NCI-H748 (cell line): ENCODE results near the gene GUCY1B1.
"Not testable (repeated sequence)": the region's sequence is repeated elsewhere in the genome, so short reads cannot be mapped to it uniquely, and the experiment has no call there.

Experiments
- DNase-seq: peaks from one replicate; lab custom pipeline; 2025; ENCODE audit not compliant: unreplicated experiment; lab: John Stamatoyannopoulos, UW

GUCY1B1 gene

GRCh38 chr4:155797581-155797980 lies 38.8 kb downstream of the GUCY1B1 start:
- DNase-seq, result not testable (repeated sequence)

GRCh38 chr4:155799116-155799793 lies 40.4 kb downstream of the GUCY1B1 start:
- no peak for DNase-seq

GRCh38 chr4:155799794-155800123 lies 40.9 kb downstream of the GUCY1B1 start:
- no peak for DNase-seq

DNA sequence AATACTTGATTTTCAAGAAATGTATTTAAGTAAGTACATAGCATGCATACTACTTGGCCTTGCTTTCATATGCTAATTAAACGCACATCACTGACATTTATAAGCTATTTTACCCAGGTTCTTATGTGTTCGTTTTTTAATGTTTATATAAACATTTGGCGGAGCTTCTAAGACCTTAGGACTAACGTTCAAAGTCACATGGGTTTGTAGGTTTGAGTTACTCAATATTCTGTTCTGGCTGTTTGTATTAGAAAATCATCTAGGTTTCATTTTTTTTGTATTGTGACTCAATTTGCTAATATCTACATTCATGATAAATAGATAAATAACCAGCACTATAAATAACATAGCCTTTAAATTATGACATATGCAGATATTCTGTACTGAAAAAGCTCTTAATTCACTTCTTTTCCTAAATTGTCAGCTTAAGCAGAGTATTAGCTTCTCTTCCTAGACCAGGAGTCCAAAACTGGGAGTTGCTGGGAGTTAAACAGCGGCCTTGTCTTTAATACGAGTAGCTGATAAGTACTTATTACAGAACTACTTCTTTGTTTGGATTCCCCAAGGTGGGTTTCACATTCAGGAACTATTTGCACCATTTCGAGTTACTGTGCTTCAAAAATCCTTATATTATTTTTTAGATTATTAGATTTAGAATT lies 42.0 kb downstream of the GUCY1B1 start:
- no peak for DNase-seq

DNA sequence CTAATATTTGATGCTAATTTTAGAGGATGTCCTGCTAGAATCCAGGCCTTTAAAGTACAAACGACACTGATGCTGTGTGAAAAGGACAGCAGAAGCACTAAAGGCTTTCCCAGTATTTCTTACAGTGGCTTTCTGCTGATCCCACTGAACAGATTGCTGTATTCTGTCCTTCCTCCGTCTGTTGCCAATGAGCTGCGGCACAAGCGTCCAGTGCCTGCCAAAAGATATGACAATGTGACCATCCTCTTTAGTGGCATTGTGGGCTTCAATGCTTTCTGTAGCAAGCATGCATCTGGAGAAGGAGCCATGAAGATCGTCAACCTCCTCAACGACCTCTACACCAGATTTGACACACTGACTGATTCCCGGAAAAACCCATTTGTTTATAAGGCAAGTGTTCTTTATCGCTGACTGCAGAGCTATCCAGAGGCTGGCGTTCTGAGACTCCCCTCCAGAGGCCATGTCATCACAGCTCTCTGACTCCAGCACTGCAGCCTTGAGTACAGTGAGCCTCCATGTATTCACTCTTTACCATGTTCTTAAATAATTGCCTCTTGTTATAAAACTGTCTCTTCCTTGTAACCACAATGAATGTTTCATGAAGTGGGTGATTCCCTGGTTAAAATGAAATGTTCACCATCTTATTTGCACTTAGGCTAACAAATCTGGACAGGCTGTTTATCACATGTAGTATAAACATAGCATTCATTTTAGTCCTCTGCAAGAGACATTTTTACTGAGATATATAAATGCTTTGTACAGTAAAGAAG lies 43.6 kb downstream of the GUCY1B1 start:
- no peak for DNase-seq

- no peak for DNase-seq
These were observed 46.2 kb downstream of the GUCY1B1 start for GRCh38 chr4:155805016-155805415.

DNA sequence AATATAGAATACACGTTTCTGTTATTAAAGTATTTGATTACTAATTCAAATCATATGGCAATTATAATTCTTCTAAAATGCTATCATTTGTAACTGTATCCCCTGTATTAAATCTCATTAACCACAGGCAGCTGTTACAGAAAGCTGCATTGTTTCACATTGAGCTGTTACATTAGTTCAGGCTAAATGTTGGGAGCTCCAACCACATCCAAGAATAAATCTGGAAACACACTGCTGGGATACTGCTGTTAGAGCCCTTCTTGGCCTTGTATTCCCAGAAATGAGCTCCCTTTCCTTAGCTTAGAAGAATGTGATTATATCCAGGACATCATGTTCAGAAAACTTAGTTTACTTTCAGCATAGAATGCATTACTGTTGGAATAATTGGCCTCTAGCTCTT lies 48.2 kb downstream of the GUCY1B1 start:
- no peak for DNase-seq

GRCh38 chr4:155809835-155810234 lies 51.0 kb downstream of the GUCY1B1 start:
- peak; percentile 74 for DNase-seq

GRCh38 chr4:155811083-155811482 lies 52.3 kb downstream of the GUCY1B1 start:
- no peak for DNase-seq

GRCh38 chr4:155818639-155819038 lies 59.8 kb downstream of the GUCY1B1 start:
- DNase-seq, result no peak

- DNase-seq, result no peak
These were observed 60.2 kb downstream of the GUCY1B1 start for GRCh38 chr4:155819066-155819465.

GRCh38 chr4:155820887-155821518 lies 62.2 kb downstream of the GUCY1B1 start:
- no peak for DNase-seq

- DNase-seq, result no peak
These were observed 63.8 kb downstream of the GUCY1B1 start for GRCh38 chr4:155822572-155822971.

GRCh38 chr4:155828628-155829027 lies 69.8 kb downstream of the GUCY1B1 start:
- no peak for DNase-seq

GRCh38 chr4:155832664-155833063 lies 73.8 kb downstream of the GUCY1B1 start:
- DNase-seq, result no peak

DNA sequence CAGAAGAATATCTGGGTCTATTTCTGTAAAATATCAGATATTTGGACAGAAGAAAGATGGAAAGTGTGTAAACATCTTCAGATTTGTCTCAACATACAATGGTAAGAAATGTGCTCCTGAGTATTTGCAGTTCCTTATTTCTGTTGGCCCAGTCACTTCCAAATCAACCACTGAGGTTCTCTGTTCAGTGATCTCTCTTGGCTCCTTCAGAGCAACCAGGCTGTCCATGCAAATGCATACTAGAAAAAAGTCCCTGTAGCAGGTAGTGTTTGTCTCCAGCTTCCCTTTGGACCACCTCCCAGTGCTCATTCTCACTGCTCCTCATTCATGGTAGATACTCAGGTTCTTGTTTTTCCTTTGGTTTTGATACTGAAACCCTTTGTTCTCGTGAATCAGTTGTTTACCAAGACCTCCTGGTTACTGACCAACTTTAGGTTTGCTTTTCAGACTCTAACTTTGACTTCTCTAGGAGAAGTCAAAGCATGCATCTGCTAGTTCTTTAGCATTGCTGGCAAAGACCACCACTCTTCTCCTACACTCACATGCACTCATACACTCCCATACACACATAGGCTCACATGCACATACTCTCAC lies 78.5 kb downstream of the GUCY1B1 start:
- no peak for DNase-seq

- no peak for DNase-seq
These were observed 83.3 kb downstream of the GUCY1B1 start for GRCh38 chr4:155842080-155842479.

- DNase-seq, result no peak
These were observed 88.1 kb downstream of the GUCY1B1 start for GRCh38 chr4:155846929-155847328.

- DNase-seq, result no peak
These were observed 90.2 kb downstream of the GUCY1B1 start for GRCh38 chr4:155849042-155849441.

- DNase-seq, result no peak
These were observed 94.4 kb downstream of the GUCY1B1 start for GRCh38 chr4:155853189-155853588.

GRCh38 chr4:155854582-155855226 lies 95.9 kb downstream of the GUCY1B1 start:
- DNase-seq, result no peak
